K562 (cell line): ENCODE measurements around the gene INHBE. TPM values are rescaled to one million over a fixed set of nuclear protein-coding genes. Genes with fewer than 3 reads are reported as not detected.
A peak's percentile ranks its signal among the peaks of the same experiment; 100 is the strongest.

Experiments used
- BDP1 ChIP-seq: IDR thresholded peaks from 3 replicates; pipeline ENCODE4 v1.6.1; 2011; ENCODE audit not compliant: insufficient read length, insufficient read depth
- C11orf30 ChIP-seq: fragments of 450-650 bp; IDR thresholded peaks from 2 replicates; pipeline ENCODE4 v1.6.1; 2016; ENCODE audit warnings: low read depth, mild to moderate bottlenecking
- CBFA2T2 ChIP-seq: fragments of 450-650 bp; conservative IDR thresholded peaks from 2 replicates; pipeline ENCODE4 v1.6.1; 2017; ENCODE audit warnings: mild to moderate bottlenecking
- CBX5 ChIP-seq: IDR thresholded peaks from 2 replicates; pipeline ENCODE4 v1.6.1; 2014; ENCODE audit warnings: low read depth, borderline replicate concordance
- CCNT2 ChIP-seq: IDR thresholded peaks from 2 replicates; pipeline ENCODE4 v1.6.1; 2011; ENCODE audit warnings: borderline replicate concordance, low read depth, mild to moderate bottlenecking, moderate library complexity, mixed read lengths, low read length; ENCODE audit not compliant: insufficient read length; ENCODE audit errors: extremely low read depth
- JUNB ChIP-seq: fragments of 450-650 bp; formaldehyde crosslinking; conservative IDR thresholded peaks from 2 replicates; pipeline ENCODE4 v1.4.0; 2020; ENCODE audit warnings: mild to moderate bottlenecking
- MTF1 ChIP-seq: fragments of 250-450 bp; sonication (Bioruptor Pico); IDR thresholded peaks from 2 replicates; pipeline ENCODE4 v1.9.0; 2021; ENCODE audit warnings: moderate library complexity, mild to moderate bottlenecking, inconsistent platforms, borderline replicate concordance
- POLR3G ChIP-seq: IDR thresholded peaks from 2 replicates; pipeline ENCODE4 v1.6.1; 2011; ENCODE audit not compliant: insufficient read length, insufficient replicate concordance; ENCODE audit errors: extremely low read depth
- PYGO2 ChIP-seq: fragments of 450-650 bp; IDR thresholded peaks from 2 replicates; pipeline ENCODE4 v1.6.1; 2016; ENCODE audit warnings: mild to moderate bottlenecking, missing genetic modification characterization, moderate library complexity, missing compliant biosample characterization
- RBFOX2 ChIP-seq: fragments of 200-400 bp; formaldehyde crosslinking; IDR thresholded peaks from 2 replicates; pipeline ENCODE4 v1.6.1; 2017; ENCODE audit warnings: low read depth, mild to moderate bottlenecking, low read length, moderate library complexity
- SREBF2 ChIP-seq: sonication (generic); formaldehyde crosslinking; IDR thresholded peaks from 2 replicates; pipeline ENCODE4 v1.4.0; 2020; ENCODE audit warnings: mild to moderate bottlenecking, missing genetic modification reagents
- STAG1 ChIP-seq: sonication (generic); formaldehyde crosslinking; IDR thresholded peaks from 2 replicates; pipeline ENCODE4 v1.5.0; 2020; ENCODE audit warnings: missing genetic modification reagents, borderline replicate concordance
- TARDBP ChIP-seq: fragments of 450-650 bp; IDR thresholded peaks from 2 replicates; pipeline ENCODE4 v1.6.1; 2016
- ZFP36 ChIP-seq: fragments of 150-350 bp; IDR thresholded peaks from 2 replicates; pipeline ENCODE4 v1.6.1; 2018; ENCODE audit warnings: low read length, low read depth; ENCODE audit not compliant: partially characterized antibody
- ZKSCAN8 ChIP-seq: fragments of 200-800 bp; sonication (Bioruptor generic); IDR thresholded peaks from 2 replicates; pipeline ENCODE4 v1.6.1; 2016; ENCODE audit warnings: missing genetic modification characterization, missing compliant biosample characterization
- ZNF175 ChIP-seq: fragments of 200-800 bp; sonication (Bioruptor generic); IDR thresholded peaks from 2 replicates; pipeline ENCODE4 v1.6.1; 2016; ENCODE audit warnings: low read depth, mild to moderate bottlenecking, missing genetic modification characterization, missing compliant biosample characterization
- ZNF347 ChIP-seq: fragments of 450-650 bp; formaldehyde crosslinking; IDR thresholded peaks from 2 replicates; pipeline ENCODE4 v1.4.0; 2020; ENCODE audit warnings: low read depth, mild to moderate bottlenecking, moderate library complexity
- ZNF586 ChIP-seq: fragments of 450-650 bp; formaldehyde crosslinking; conservative IDR thresholded peaks from 2 replicates; pipeline ENCODE4 v1.4.0; 2020; ENCODE audit warnings: mild to moderate bottlenecking, moderate library complexity
- ZNF717 ChIP-seq: fragments of 250-450 bp; sonication (Bioruptor Pico); IDR thresholded peaks from 2 replicates; pipeline ENCODE4 v1.5.0; 2021
- polyA plus RNA-seq, 8 experiments: library from polyadenylated mRNA; depleted of rRNA in 4 of 8; stranded (reverse) in 5 of 8; unstranded in 3 of 8; fragments of >200 nt; fragmentation: Nextera tagmentation in 2 of 8; fragmentation: Illumina TruSeq in 1 of 8; extraction: Ambion mirVana in 2 of 8; extraction: Trizol in 1 of 8; gene quantifications; 2 replicates each; pipeline versions ENCODE4 v1.2.1 to v1.2.3, GENCODE V29; 2011 to 2014; ENCODE audit warnings: inconsistent platforms in 1 of 8, missing spikeins in 1 of 8
- total RNA-seq, 7 experiments: library from RNA; depleted of rRNA in 6 of 7; stranded (reverse); fragments of >200 nt in 6 of 7; fragmentation: Illumina TruSeq in 2 of 7; extraction: Trizol in 2 of 7; gene quantifications; 2 replicates each; pipeline versions ENCODE4 v1.2.1 to v1.2.3, GENCODE V29; 2011 to 2021; ENCODE audit warnings: low replicate concordance in 1 of 7
- TF ChIP-seq, protein P1 (sequence below), 2 experiments: fragments of 450-650 bp; IDR thresholded peaks; 2 replicates each; pipeline ENCODE4 v1.6.1; 2018; ENCODE audit warnings: mild to moderate bottlenecking in 2 of 2, low read depth in 1 of 2; ENCODE audit not compliant: partially characterized antibody in 2 of 2
- TF ChIP-seq, protein P2 (sequence below): fragments of 250-450 bp; sonication (Bioruptor Pico); IDR thresholded peaks from 2 replicates; pipeline ENCODE4 v1.5.0; 2021; ENCODE audit warnings: mild to moderate bottlenecking, borderline replicate concordance
- TF ChIP-seq, protein P3 (sequence below): fragments of 200-800 bp; sonication (Bioruptor generic); IDR thresholded peaks from 2 replicates; pipeline ENCODE4 v1.6.1; 2017; ENCODE audit warnings: missing genetic modification characterization, missing compliant biosample characterization

Gene INHBE
- total and polyA plus RNA-seq, 9 of the 15 experiments (the other 6 are each of a cell fraction or from before 2014, with no cell fraction given): 0.94 to 9.9 (median 7.3) TPM

DNA sequence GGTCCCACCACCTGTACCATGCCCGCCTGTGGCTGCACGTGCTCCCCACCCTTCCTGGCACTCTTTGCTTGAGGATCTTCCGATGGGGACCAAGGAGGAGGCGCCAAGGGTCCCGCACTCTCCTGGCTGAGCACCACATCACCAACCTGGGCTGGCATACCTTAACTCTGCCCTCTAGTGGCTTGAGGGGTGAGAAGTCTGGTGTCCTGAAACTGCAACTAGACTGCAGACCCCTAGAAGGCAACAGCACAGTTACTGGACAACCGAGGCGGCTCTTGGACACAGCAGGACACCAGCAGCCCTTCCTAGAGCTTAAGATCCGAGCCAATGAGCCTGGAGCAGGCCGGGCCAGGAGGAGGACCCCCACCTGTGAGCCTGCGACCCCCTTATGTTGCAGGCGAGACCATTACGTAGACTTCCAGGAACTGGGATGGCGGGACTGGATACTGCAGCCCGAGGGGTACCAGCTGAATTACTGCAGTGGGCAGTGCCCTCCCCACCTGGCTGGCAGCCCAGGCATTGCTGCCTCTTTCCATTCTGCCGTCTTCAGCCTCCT, 1.1 kb downstream of the INHBE start (continued):
- no peak for TF ChIP-seq STAG1 (CRISPR knock-in tag)
- no peak for TF ChIP-seq SREBF2 (CRISPR knock-in tag)
- TF ChIP-seq, protein P1, sequence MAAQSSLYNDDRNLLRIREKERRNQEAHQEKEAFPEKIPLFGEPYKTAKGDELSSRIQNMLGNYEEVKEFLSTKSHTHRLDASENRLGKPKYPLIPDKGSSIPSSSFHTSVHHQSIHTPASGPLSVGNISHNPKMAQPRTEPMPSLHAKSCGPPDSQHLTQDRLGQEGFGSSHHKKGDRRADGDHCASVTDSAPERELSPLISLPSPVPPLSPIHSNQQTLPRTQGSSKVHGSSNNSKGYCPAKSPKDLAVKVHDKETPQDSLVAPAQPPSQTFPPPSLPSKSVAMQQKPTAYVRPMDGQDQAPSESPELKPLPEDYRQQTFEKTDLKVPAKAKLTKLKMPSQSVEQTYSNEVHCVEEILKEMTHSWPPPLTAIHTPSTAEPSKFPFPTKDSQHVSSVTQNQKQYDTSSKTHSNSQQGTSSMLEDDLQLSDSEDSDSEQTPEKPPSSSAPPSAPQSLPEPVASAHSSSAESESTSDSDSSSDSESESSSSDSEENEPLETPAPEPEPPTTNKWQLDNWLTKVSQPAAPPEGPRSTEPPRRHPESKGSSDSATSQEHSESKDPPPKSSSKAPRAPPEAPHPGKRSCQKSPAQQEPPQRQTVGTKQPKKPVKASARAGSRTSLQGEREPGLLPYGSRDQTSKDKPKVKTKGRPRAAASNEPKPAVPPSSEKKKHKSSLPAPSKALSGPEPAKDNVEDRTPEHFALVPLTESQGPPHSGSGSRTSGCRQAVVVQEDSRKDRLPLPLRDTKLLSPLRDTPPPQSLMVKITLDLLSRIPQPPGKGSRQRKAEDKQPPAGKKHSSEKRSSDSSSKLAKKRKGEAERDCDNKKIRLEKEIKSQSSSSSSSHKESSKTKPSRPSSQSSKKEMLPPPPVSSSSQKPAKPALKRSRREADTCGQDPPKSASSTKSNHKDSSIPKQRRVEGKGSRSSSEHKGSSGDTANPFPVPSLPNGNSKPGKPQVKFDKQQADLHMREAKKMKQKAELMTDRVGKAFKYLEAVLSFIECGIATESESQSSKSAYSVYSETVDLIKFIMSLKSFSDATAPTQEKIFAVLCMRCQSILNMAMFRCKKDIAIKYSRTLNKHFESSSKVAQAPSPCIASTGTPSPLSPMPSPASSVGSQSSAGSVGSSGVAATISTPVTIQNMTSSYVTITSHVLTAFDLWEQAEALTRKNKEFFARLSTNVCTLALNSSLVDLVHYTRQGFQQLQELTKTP (IDR thresholded peaks at IDR 0.05; ENCODE audit: low read depth in 1 of 2, partially characterized antibody in 2 of 2): peak in 1 of 2 experiments; percentile 23
- TF ChIP-seq ZNF175 (CRISPR knock-in tag): no peak
- no peak for TF ChIP-seq POLR3G
- no peak for TF ChIP-seq ZNF717 (CRISPR knock-in tag)
- no peak for TF ChIP-seq CCNT2
- no peak for TF ChIP-seq BDP1
- TF ChIP-seq, protein P2, sequence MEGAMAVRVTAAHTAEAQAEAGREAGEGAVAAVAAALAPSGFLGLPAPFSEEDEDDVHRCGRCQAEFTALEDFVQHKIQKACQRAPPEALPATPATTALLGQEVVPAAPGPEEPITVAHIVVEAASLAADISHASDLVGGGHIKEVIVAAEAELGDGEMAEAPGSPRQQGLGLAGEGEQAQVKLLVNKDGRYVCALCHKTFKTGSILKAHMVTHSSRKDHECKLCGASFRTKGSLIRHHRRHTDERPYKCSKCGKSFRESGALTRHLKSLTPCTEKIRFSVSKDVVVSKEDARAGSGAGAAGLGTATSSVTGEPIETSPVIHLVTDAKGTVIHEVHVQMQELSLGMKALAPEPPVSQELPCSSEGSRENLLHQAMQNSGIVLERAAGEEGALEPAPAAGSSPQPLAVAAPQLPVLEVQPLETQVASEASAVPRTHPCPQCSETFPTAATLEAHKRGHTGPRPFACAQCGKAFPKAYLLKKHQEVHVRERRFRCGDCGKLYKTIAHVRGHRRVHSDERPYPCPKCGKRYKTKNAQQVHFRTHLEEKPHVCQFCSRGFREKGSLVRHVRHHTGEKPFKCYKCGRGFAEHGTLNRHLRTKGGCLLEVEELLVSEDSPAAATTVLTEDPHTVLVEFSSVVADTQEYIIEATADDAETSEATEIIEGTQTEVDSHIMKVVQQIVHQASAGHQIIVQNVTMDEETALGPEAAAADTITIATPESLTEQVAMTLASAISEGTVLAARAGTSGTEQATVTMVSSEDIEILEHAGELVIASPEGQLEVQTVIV (CRISPR knock-in tag): no peak
- no peak for TF ChIP-seq ZNF347 (CRISPR knock-in tag)
- TF ChIP-seq RBFOX2: peak; percentile 76
- no peak for TF ChIP-seq ZFP36
- no peak for TF ChIP-seq MTF1 (CRISPR knock-in tag)
- TF ChIP-seq, protein P3, sequence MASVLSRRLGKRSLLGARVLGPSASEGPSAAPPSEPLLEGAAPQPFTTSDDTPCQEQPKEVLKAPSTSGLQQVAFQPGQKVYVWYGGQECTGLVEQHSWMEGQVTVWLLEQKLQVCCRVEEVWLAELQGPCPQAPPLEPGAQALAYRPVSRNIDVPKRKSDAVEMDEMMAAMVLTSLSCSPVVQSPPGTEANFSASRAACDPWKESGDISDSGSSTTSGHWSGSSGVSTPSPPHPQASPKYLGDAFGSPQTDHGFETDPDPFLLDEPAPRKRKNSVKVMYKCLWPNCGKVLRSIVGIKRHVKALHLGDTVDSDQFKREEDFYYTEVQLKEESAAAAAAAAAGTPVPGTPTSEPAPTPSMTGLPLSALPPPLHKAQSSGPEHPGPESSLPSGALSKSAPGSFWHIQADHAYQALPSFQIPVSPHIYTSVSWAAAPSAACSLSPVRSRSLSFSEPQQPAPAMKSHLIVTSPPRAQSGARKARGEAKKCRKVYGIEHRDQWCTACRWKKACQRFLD: no peak
- no peak for TF ChIP-seq PYGO2
- TF ChIP-seq ZNF586 (CRISPR knock-in tag): no peak
- no peak for TF ChIP-seq JUNB (CRISPR knock-in tag)
- no peak for TF ChIP-seq TARDBP
- TF ChIP-seq CBFA2T2: no peak
- no peak for TF ChIP-seq CBX5
- no peak for TF ChIP-seq ZKSCAN8 (CRISPR knock-in tag)
- TF ChIP-seq C11orf30: no peak
